Dendritic cell treated with granulocyte-macrophage colony-stimulating factor and Interleukin-4, amounts not matched to agents 40 ng/mL and 50 ng/mL, for 4 days (primary cell): ENCODE measurements around the gene SLC23A3.

Experiments
- H3K27ac Mint-ChIP-seq: one replicate; pipeline ENCODE4 v1.8.0; 2022; ENCODE audit warnings: mild to moderate bottlenecking, mixed read lengths
- H3K27me3 Mint-ChIP-seq: one replicate; pipeline ENCODE4 v1.8.0; 2022; ENCODE audit warnings: mild to moderate bottlenecking, mixed read lengths
- H3K36me3 Mint-ChIP-seq: one replicate; pipeline ENCODE4 v1.8.0; 2022; ENCODE audit warnings: low read depth, mixed read lengths
- H3K4me1 Mint-ChIP-seq: one replicate; pipeline ENCODE4 v1.8.0; 2022; ENCODE audit warnings: low read depth, mixed read lengths
- H3K4me3 Mint-ChIP-seq: one replicate; pipeline ENCODE4 v1.8.0; 2022; ENCODE audit warnings: mild to moderate bottlenecking, moderate library complexity, mixed read lengths
- H3K9me3 Mint-ChIP-seq: one replicate; pipeline ENCODE4 v1.8.0; 2022; ENCODE audit warnings: mixed read lengths
- intact Hi-C: fragments of 100-400 bp; cut with micrococcal nuclease; formaldehyde crosslinking; loops from one replicate; pipeline ENCODE4 v1.15.0; 2022

The SLC23A3 gene

DNA sequence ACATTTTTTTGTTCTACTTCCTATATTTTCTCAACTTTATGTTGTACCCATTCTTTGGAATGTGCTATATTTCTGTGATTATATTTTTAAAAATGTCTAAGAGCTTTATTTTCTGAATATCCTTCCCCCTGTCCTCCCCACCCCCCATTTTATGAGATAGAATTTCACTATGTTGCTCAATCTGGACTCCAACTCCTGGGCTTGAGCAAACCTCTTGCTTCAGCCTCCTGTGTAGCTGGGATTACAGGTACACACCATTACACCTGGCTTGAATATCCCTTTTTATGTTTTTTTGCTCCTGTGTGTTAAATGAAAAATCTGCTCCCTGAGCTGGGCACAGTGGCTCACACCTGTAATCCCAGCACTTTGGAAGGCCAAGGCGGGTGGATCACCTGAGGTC is 27.6 kb upstream of the SLC23A3 start:
- Mint-ChIP-seq H3K4me1 (no peaks in the 10 kb centered on the region), H3K27ac (no peak overlapping the region), H3K36me3 (no peaks in the 10 kb centered on the region), H3K27me3 (peaks cover 20% of the 10 kb centered on the region), H3K4me3 (no peak overlapping the region), H3K9me3 (no peaks in the 10 kb centered on the region)
- intact Hi-C loops, result no loop called here

GRCh38 chr2:219186754-219187456 is 17.1 kb upstream of the SLC23A3 start:
- Mint-ChIP-seq H3K27me3 (no peaks in the 10 kb centered on the region), H3K36me3 (peaks cover 54% of the 10 kb centered on the region), H3K4me1 (peaks cover 24% of the 10 kb centered on the region), H3K4me3 (no peak overlapping the region), H3K27ac (no peak overlapping the region), H3K9me3 (no peaks in the 10 kb centered on the region)
- intact Hi-C loops, result no loop called here

- Mint-ChIP-seq H3K4me1 (peaks cover 52% of the 10 kb centered on the region), H3K27me3 (no peaks in the 10 kb centered on the region), H3K27ac (no peak overlapping the region), H3K36me3 (peaks cover 82% of the 10 kb centered on the region), H3K9me3 (no peaks in the 10 kb centered on the region), H3K4me3 (no peak overlapping the region)
- intact Hi-C loops, result no loop called here
Observed at GRCh38 chr2:219184121-219184520, 14.3 kb upstream of the SLC23A3 start.

DNA sequence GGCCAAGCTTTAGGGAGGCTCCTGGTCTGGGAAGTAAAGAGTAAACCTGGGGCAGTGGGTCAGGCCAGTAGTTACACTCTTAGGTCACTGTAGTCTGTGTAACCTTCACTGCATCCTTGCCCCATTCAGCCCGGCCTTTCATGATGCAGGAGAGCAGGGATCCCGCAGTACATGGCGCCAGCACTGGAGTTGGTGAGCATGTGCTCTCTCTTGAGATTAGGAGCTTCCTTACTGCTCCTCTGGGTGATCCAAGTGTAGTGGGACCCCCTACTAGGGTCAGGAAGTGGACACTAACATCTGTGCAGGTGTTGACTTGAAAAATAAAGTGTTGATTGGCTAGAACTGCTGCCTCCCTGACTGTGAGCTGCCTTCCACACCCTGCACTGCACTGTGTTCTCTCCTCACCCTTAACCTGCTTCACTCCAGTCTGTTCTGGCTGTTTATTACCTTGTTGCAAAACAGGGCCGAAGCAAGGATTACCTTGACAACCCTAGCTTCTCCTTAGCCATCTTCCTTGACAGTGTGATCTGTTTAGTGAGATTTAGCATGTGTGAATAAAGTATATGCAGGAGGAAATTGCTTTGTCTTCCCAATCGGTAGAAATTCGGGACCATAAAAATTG is 13.4 kb upstream of the SLC23A3 start:
- Mint-ChIP-seq H3K9me3 (no peaks in the 10 kb centered on the region), H3K27me3 (no peaks in the 10 kb centered on the region), H3K36me3 (peaks cover 90% of the 10 kb centered on the region), H3K27ac (peak overlapping the region; percentile 71), H3K4me3 (peak overlapping the region; percentile 28), H3K4me1 (peaks cover 58% of the 10 kb centered on the region)
- intact Hi-C loops, result no loop called here

GRCh38 chr2:219182331-219183150 is 12.7 kb upstream of the SLC23A3 start:
- peak overlapping the region; percentile 28 for H3K4me3 Mint-ChIP-seq
- H3K4me1 Mint-ChIP-seq, result peaks cover 60% of the 10 kb centered on the region
- peaks cover 94% of the 10 kb centered on the region for H3K36me3 Mint-ChIP-seq

GRCh38 chr2:219181531-219181930 is 11.7 kb upstream of the SLC23A3 start:
- H3K4me3 Mint-ChIP-seq, result no peak overlapping the region
- no peaks in the 10 kb centered on the region for H3K27me3 Mint-ChIP-seq
- no peaks in the 10 kb centered on the region for H3K9me3 Mint-ChIP-seq
- peak overlapping the region; percentile 71 for H3K27ac Mint-ChIP-seq
- H3K36me3 Mint-ChIP-seq, result peaks cover 93% of the 10 kb centered on the region
- intact Hi-C loops, result no loop called here
- H3K4me1 Mint-ChIP-seq, result peaks cover 61% of the 10 kb centered on the region

More at GRCh38 chr2:219182331-219183150, 12.7 kb upstream of the SLC23A3 start:
- H3K27me3 Mint-ChIP-seq, result no peaks in the 10 kb centered on the region
- intact Hi-C loops, result no loop called here
- H3K27ac Mint-ChIP-seq, result peak overlapping the region; percentile 71
- no peaks in the 10 kb centered on the region for H3K9me3 Mint-ChIP-seq

GRCh38 chr2:219180961-219181360 is 11.1 kb upstream of the SLC23A3 start:
- Mint-ChIP-seq H3K4me3 (no peak overlapping the region), H3K36me3 (peaks cover 92% of the 10 kb centered on the region), H3K4me1 (peaks cover 62% of the 10 kb centered on the region), H3K27ac (peak overlapping the region; percentile 71), H3K9me3 (no peaks in the 10 kb centered on the region), H3K27me3 (no peaks in the 10 kb centered on the region)
- intact Hi-C loops, result no loop called here

DNA sequence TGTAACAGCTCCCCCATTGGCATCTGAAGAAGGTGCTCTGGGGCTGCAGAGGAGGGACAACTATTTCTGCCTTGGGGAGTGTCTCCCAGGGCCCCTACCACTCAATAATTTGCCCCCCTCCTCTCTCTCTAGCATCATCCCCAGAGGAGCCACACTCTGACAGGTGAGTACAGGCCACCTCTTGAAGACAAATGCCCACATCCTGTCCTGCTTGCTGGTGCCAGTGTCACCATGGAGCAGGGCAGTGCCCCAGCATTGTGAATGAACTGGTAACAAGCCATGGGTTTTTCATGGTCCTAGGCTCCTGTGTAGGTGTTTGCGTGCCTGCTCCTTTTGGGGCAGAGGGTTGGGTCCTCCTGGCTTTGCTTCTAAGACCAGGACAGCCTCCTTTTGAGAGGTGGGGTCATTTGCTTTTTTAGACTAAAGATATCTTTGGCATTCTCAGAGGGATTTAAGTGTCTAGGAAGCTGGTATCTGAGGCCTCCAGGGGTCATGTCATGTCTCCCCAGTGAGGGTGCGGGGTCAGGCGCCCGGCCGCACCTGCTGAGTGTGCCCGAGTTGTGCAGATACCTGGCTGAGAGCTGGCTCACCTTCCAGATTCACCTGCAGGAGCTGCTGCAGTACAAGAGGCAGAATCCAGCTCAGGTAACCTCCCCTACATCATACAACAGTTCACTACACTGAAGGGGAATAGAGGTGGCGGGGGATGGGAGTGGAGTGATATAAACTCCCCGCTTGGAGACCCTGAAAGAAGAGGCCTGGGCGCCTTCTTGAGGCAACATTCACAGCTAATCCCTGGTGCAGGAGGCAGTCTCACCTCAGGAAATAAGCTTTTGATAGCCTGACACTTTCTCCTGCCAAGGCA is 10.0 kb upstream of the SLC23A3 start:
- intact Hi-C loops, result loop anchor here (10.0 kb wide), 1 partner anchor 205 kb away; the partner anchor contains the start of gene DNPEP

GRCh38 chr2:219178377-219179175 is 8.7 kb upstream of the SLC23A3 start:
- Mint-ChIP-seq H3K27me3 (no peaks in the 10 kb centered on the region), H3K36me3 (peaks cover 92% of the 10 kb centered on the region), H3K9me3 (no peaks in the 10 kb centered on the region), H3K27ac (peak overlapping the region; percentile 99), H3K4me1 (peaks cover 85% of the 10 kb centered on the region), H3K4me3 (peak overlapping the region; percentile 88)
- intact Hi-C loops, result loop anchor here (10.0 kb wide), 1 partner anchor 206 kb away; the partner anchor contains the start of gene DNPEP

More for the DNA sequence above, 10.0 kb upstream of the SLC23A3 start:
- Mint-ChIP-seq H3K4me1 (peaks cover 73% of the 10 kb centered on the region), H3K36me3 (peaks cover 92% of the 10 kb centered on the region), H3K9me3 (no peaks in the 10 kb centered on the region), H3K27me3 (no peaks in the 10 kb centered on the region), H3K27ac (no peak overlapping the region), H3K4me3 (peak overlapping the region; percentile 88)

GRCh38 chr2:219177552-219178376 is 7.9 kb upstream of the SLC23A3 start, which contains the start of gene RETREG2:
Gene RETREG2, plus strand, starts transcription at chr2:219178275. Its CDS starts 78 bp downstream, at chr2:219178353.
- Mint-ChIP-seq H3K4me3 (peak within 1 kb of the TSS; percentile 88), H3K27ac (peak within 1 kb of the TSS; percentile 99), H3K36me3 (peaks cover 92% of the 10 kb centered on the region), H3K9me3 (no peaks in the 10 kb centered on the region), H3K27me3 (no peaks in the 10 kb centered on the region), H3K4me1 (peaks cover 84% of the 10 kb centered on the region)
- intact Hi-C loops, result loop anchor here (1.0 to 10.0 kb wide), 3 partner anchors 29 to 207 kb away; partner anchors contain the start of genes DNAJB2, DNPEP and ZFAND2B

- peaks cover 84% of the 10 kb centered on the region for H3K4me1 Mint-ChIP-seq
- intact Hi-C loops, result loop anchor here (1.0 to 10.0 kb wide), 4 partner anchors 17 to 208 kb away; partner anchors contain the start of genes DNAJB2, DNPEP, NHEJ1 and ZFAND2B
- no peaks in the 10 kb centered on the region for H3K27me3 Mint-ChIP-seq
- peak within 1 kb of the TSS; percentile 88 for H3K4me3 Mint-ChIP-seq
- H3K27ac Mint-ChIP-seq, result peak within 1 kb of the TSS; percentile 99
- H3K9me3 Mint-ChIP-seq, result no peaks in the 10 kb centered on the region
- H3K36me3 Mint-ChIP-seq, result peaks cover 92% of the 10 kb centered on the region
Observed at GRCh38 chr2:219176818-219177551, 7.2 kb upstream of the SLC23A3 start, which contains the start of gene CNPPD1. Gene CNPPD1, minus strand, starts transcription at chr2:219176925. Its CDS starts 97 bp downstream, at chr2:219176828.
